Stimulated activated CD4-positive, alpha-beta T cell treated with anti-CD3 and anti-CD28 coated beads, Interleukin-1b, Interleukin-23, amount 100 ng/mL, for 24 hours (primary cell): Measurements from ENCODE around the gene YPEL3.
A peak's percentile ranks its signal among the peaks of the same experiment; 100 is the strongest.

Source experiments
- DNase-seq, 4 experiments: peaks; one replicate each; pipeline ENCODE4 v3.0.0-alpha.2; 2020; ENCODE audit warnings: low read depth in 4 of 4, low spot score in 1 of 4

YPEL3 gene

GRCh38 chr16:30070490-30070889 is 25.5 kb downstream of the YPEL3 start:
- no peak for DNase-seq

GRCh38 chr16:30069611-30070462 is 26.2 kb downstream of the YPEL3 start:
- no peak for DNase-seq

GRCh38 chr16:30068750-30069610 is 27.0 kb downstream of the YPEL3 start:
- no peak for DNase-seq

- DNase-seq: no peak
These were observed 27.7 kb downstream of the YPEL3 start for GRCh38 chr16:30068333-30068732.

DNA sequence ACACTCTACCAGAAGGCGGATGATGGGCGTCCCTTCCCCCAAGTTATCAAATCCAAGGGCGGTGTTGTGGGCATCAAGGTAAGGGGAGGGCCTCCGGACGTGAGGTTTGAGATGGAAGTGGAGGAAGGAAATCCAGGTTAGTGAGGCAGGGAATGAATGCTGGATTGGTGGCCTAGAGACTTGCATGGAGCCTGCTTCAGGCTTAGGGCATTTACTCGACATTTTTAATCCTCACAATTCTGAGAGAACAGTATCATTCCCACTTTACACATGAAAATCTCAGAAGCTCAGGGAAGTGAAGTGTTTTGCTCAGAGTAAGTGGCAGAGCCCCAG is 28.5 kb downstream of the YPEL3 start:
- DNase-seq: no peak

DNA sequence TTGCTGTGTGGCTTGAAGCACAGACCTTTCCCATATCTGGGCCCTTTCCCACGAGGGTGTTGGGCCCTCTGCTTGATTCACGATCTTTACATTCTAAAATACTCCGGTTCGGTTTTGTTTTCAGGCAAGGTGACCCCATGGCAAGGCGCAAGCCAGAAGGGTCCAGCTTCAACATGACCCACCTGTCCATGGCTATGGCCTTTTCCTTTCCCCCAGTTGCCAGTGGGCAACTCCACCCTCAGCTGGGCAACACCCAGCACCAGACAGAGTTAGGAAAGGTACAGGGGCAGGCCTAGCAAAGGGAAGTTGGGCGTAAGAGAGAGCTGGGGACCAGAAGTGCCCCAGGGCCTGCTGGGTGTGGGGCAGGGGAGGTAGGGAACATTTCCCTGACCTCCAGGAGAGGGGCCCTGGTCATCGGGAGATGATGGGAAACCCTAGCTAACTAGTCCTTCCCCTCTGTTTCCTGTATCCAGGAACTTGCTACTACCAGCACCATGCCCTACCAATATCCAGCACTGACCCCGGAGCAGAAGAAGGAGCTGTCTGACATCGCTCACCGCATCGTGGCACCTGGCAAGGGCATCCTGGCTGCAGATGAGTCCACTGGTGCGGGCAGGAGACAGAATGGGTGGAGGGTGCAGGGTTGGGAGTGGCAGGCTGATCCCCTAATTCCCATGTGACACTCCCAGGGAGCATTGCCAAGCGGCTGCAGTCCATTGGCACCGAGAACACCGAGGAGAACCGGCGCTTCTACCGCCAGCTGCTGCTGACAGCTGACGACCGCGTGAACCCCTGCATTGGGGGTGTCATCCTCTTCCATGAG is 29.0 kb downstream of the YPEL3 start:
- DNase-seq: no peak

DNA sequence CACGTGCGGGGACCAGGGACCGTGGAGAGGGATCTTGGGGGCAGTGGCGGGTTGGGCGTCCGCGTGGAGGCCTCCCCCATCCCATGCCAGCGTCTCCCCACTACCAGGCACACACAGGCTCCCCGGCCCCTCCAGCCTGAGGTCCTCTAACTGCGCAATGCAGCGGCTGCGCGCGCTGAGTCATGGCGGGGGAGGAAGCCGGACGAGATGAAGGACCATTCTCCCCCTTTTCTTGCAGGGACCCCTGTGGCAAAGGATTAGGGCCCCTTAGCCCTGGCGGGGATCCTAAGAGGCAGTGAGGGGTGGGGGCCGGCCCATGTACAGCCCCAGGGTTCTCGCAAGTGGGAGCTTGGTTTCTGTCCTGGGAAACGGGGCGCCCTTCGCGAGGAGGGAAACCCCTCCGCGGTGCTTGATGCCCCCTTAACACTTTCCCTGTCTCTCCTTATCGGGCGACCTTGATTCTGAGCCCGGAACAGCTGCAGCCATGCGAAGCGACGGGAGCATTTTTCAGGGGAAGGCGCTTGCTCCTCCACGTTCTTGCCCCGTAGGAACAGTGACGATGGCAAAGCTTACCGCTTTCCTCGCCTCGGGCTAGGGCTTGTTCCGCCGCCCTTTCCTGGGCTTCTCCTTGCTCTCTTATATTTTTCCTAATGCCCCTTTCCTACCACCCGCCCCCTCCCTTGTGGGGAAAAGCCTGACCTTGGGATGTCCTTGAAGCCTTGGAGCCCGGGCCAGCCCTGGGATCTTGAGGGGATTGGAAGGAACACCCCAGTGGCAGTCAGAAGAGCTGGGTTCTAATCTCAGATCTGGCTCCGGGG is 29.9 kb downstream of the YPEL3 start:
- DNase-seq: peak in 2 of 4 experiments; percentile 30 to 32

DNA sequence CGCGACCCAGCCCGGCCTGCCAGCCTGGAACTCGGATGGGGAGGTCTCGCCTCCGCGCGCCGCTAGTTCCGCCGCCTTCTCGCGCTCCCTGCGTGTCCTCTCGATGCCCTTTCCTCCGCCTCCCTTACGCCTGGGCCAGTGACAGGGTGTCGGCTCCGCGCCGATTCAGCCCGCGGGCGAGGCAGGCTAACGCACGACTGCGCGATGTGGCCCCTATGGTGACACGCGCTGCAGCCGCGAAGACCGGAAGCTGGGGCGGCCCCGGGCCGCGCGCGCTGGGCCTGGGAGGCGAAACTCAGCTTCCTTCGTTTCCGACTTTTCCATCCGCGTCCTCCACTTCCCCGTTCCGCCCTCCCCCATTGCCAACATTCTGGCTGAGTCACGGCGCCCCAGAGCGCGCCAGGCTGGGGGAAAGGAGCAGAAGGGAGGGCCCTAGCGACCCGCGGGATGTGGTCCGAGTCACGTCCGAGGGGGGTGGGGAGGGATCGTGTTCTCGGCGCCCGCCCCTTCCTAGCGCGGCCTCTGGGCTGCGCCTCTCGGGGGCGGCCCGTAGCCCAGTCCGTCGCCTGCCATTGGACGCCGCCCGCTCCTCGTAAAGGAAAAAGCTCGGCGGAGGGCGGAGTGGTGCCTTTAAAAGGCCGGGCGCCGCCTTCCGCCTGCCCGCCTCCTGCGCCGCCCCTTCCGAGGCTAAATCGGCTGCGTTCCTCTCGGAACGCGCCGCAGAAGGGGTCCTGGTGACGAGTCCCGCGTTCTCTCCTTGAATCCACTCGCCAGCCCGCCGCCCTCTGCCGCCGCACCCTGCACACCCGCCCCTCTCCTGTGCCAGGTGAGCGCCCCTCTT is 30.7 kb downstream of the YPEL3 start, which contains the start of gene ALDOA:
Gene ALDOA, plus strand, starts transcription at position 659 of the 841 bp plus-strand sequence. CDS start 1,138 bp downstream, outside the sequence.
- DNase-seq: peak; percentile 85 to 99 (median 92)

DNA sequence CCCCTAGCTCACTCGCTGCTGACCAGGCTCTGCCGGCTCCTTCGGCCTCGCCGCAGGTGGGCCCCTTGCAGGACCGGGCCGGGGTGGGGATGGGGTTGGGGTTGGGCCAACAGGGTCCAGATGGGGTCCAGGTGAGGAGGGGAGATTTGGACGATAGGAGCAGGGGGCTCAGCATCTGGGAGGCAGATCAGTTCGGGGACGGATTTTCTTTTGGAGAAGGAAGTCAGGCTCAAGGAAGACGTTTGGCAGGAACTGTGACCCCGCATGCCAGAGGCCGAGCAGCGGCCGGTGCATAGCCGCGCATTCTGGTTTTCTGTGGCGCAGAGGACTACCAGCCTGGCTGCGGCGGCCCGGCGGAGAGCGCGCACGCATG is 31.3 kb downstream of the YPEL3 start:
- DNase-seq: no peak

DNA sequence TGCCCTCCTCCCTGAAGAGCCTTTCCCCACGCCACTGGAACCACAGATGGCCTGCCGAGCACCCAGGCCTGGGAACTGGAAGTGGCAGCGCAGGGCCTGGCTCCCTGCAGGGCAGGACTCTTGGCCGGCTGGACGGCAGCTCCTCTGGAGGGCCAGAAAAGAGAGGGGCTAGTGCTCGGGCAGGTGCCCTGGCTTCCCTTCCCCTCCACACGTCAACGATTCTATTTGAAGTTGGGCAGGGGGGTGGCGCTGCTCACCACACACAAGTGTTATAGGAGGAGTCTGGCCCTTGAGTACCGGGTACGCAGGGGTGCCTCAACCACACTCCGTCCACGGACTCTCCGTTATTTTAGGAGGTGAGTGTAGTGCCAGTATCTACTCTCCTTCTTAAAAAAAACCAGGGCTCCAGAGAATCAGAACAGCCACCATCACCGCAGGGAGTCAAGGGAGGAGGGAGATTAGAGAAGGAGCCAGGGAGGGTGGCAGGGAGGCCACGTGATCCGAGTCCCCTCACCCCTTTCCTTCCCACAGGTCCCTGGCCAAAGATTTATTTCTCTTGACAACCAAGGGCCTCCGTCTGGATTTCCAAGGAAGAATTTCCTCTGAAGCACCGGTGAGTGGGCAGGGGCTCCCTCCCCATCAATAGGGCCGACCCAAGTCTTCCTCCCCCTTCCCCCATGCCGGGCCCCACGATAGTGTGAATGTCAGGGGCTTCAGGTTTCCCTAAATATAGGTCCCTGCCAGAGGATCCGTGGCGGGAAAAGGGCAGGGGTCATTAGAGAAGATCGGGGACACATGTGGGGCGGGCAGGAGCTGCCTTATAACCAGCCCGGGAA is 31.9 kb downstream of the YPEL3 start:
- DNase-seq: peak; percentile 49 to 75 (median 56)

GRCh38 chr16:30063278-30063892 is 32.6 kb downstream of the YPEL3 start:
- DNase-seq: no peak

DNA sequence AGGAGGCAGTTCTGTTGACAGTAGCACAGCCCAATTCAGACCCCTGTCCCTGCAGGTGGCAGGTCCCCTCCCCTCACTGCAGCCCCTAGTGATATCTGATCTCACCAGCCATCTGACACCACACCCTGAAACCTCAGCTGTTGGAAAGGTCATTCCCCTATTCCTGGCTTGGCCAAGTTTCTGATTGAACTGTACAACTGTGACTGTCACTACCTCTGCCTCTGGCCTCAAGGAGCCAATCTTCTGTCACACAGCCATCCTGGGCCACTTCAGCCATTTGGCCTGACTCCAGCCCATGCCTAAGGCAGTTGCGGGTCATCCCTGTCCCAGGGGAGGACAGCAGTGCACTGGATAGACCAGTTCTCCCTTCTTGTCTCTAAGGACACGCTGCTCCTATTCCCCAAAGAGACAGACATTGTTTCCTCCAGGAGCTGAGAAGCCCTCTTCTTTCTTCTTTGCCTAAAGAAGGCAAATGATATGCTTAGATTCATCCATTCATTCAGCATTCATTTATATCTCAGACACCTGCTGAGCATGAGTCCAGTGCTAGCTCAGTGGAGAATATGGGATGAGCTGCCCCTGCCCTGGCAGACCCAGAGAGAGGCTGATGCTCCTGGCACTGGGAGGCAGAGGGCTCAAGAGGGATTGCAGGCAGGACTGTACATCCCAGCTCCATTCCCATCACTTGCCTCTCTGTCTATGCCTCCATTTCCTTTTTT is 35.0 kb downstream of the YPEL3 start:
- DNase-seq: no peak

DNA sequence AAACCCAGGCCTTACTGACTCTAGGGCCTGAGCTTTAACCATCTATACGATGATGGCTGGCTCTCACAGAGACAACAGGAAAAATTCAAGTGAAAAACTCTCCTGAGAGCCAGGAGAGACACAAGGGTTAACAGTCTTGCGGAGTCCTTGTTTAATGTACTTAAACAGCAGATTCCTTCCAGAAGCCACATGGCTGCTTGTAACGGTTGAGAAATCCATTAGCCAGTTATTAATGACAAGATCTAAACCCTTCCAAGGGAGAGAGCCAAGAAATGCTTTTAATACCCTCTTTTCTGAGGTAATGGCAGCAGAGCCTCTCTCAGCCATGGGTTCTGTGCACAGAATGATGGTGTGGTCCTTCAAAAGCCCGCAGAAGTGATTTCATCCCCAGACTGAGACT is 35.7 kb downstream of the YPEL3 start:
- no peak for DNase-seq

DNA sequence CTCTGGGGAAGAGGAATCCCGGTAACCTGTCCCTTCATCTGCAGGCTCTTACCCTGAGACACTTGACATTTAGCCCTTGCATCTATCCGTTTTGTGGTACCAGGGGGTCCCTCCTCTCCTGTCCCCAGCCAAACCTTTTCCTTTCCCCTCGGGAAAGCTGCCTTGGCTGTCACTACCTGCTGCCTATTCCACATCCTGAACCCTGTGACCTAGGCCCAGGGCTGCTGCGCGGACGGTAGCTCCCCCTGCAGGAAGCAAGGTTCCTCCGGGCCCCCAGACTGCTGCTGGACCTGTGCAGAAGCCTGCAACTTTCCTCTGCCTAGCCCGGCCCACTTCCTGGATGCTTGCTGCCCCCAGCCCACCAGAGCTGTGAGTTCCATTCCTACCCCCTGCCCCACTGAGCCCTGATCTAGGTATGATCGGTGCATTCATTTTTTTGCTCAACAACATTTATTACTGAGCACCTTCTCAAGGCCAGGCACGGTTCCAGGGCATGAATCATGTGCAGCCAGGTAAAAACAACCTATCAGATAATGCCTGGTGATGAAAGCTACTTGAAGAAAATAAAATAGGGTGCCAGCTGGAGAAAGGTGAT is 41.0 kb downstream of the YPEL3 start:
- peak in 2 of 4 experiments; percentile 35 to 40 for DNase-seq

- DNase-seq: no peak
These were observed 41.6 kb downstream of the YPEL3 start for GRCh38 chr16:30054451-30054850.

- DNase-seq: no peak
These were observed 42.5 kb downstream of the YPEL3 start for GRCh38 chr16:30053376-30054015.
